ES-I3 (cell line): ENCODE results near the gene MMADHC.

Experiments used
- H3K36me3 ChIP-seq: 2 replicates; pipeline ENCODE4 v1.6.1; 2013; ENCODE audit warnings: mild to moderate bottlenecking, low read length, control low read depth, moderate library complexity; ENCODE audit not compliant: insufficient read depth
- H3K4me1 ChIP-seq: 2 replicates; pipeline ENCODE4 v1.6.1; 2013; ENCODE audit warnings: mild to moderate bottlenecking, control low read depth, low read length; ENCODE audit not compliant: insufficient read depth
- H3K9ac ChIP-seq: 2 replicates; pipeline ENCODE4 v1.6.1; 2013; ENCODE audit warnings: low read depth, mild to moderate bottlenecking, low read length, moderate library complexity
- H3K9me3 ChIP-seq: 2 replicates; pipeline ENCODE4 v1.6.1; 2013; ENCODE audit warnings: mild to moderate bottlenecking, low read length, moderate library complexity; ENCODE audit not compliant: control insufficient read depth, insufficient read depth

Gene MMADHC

DNA sequence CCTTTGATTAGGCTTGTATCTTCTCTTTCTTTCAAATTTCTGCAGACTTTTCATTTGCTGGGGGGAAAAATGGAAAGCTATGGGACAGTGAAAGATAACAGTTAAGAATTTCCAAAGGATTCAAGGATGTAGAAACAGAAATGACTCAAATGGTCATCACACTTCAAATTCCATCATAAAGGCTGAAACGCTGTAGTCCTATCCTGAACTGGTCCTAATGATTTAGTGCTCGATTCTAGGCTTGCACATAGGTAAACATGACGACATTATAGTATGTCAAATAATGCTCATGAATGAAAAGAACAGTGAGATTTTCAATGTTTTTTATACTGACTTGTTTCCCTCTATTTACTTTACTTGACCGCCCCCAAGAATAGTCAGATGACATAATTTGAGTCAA lies 15.7 kb upstream of the MMADHC start:
- Histone ChIP-seq H3K4me1 (no peaks in the 10 kb centered on the region), H3K36me3 (no peaks in the 10 kb centered on the region), H3K9me3 (0 out of 2 replicates have a peak, but pooled peaks cover 4% of the 10 kb centered on the region), H3K9ac (no peak overlapping the region)

DNA sequence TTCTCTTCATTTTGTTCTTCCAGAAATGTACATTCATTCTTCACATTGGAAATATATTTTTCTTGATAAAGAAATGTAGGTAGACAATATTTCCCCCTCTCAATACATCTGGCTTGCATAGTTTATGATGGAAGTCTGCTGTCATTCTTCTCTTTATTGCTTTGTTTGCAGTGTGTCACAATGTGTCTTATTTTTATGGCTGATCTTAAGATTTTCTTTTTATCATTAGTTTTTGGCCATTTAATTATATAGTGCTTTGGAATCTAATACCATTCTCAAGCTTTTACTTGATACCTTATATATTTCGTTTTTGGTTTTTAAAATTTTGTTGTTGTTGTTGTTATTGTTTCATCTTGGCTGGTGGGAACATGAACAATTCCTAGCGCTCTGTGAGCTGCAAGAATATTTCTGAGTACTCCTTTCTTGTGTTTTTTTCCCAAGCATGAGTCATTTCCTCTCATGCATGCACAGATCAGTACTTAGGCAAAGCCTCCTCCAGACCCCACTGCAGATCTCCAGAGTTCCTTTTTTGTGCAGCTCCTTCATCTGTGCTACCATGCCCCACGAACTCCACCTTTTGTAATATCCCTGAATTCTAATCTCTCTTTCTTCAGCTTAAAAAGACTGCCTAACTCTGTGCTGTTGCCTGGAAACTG lies 13.7 kb upstream of the MMADHC start:
- H3K9me3 ChIP-seq: 0 out of 2 replicates have a peak, but pooled peaks cover 4% of the 10 kb centered on the region
- no peaks in the 10 kb centered on the region for H3K36me3 ChIP-seq
- peaks cover 5% of the 10 kb centered on the region; the same call in 1 of the 2 replicates for H3K4me1 ChIP-seq
- H3K9ac ChIP-seq: no peak overlapping the region

DNA sequence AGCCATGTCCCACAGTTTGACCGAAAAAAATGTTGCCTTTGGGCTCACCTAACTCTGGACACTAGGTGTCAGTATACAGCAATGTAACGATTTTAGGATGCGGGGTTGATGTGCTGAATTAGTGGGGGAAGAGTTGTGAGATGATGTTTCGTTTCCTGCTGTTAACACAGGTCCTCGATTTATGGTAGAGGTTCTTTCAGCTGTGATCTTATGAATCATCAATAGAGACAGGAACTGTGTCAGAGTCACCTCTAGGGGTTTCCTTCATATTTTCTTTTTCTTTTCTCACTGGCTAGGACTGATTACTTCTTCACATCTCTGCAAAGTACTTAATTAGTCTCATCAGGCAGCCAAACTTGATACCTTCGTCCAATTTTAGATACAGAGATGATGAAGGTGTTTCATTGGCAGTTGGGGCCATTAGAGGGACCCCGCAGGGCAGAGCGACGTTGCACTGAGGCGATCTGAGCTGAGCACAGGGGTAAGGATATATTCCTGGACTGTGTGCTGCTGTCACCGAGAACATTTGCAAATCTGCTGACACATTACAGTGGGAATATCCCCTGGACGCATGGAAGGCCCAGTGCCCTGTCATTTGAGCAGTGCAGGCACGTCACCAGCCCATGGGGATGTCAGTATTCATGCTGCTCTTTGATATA lies 10.2 kb upstream of the MMADHC start:
- Histone ChIP-seq H3K4me1 (peaks cover 13% of the 10 kb centered on the region), H3K9ac (no peak overlapping the region), H3K36me3 (no peaks in the 10 kb centered on the region), H3K9me3 (0 out of 2 replicates have a peak, but pooled peaks cover 4% of the 10 kb centered on the region)

DNA sequence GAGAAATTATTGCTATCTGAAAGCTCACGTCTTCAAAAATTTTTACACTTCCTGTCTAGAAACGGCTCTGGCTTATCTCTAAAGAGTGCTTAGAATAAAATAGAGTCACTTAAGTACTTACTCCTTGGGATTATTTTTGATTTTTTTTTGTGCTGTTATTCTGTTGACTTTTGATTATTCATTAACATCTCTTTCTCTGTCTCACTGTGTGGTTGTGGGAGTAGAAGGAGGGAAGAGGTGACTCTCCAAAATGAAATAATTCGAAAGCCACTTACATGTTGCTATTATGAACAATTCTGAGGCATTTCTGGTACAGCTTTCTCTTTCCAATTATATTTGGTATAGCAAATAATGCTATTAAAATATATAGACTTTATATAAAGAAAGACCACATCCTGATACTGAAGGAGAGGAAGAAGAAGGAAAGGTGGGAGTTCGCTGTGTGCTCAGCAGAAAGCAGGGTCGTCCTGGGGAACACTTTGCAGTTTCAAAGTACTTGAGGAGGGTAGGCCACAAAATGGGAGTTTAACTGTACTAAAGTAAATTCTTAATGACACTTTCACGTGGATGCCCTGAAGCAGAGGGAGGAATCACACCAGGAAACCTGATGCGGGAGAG lies 9.6 kb upstream of the MMADHC start:
- no peaks in the 10 kb centered on the region for H3K36me3 ChIP-seq
- H3K9ac ChIP-seq: no peak overlapping the region
- H3K4me1 ChIP-seq: peaks cover 13% of the 10 kb centered on the region
- 0 out of 2 replicates have a peak, but pooled peaks cover 4% of the 10 kb centered on the region for H3K9me3 ChIP-seq

DNA sequence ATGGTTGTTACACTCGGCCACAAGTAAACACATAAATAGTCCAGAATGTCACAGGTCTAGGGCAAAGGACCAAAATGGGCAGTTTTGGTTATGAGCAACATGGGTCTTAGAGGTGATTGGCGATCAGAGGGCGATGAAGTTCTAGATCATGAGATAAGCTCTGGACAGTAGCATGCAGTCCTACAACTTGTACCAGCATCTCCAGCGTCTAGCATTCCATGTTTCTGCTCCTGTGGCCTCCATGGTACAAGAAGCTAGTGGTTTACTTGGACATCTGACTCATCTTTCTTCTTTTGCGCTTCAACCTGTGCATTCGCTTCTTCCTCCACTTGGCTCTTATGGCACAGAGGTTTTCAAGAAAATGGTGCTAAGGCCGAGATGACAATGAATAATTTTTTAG lies 8.9 kb upstream of the MMADHC start:
- Histone ChIP-seq H3K36me3 (no peaks in the 10 kb centered on the region), H3K9ac (no peak overlapping the region), H3K4me1 (peaks cover 13% of the 10 kb centered on the region), H3K9me3 (no peaks in the 10 kb centered on the region)

DNA sequence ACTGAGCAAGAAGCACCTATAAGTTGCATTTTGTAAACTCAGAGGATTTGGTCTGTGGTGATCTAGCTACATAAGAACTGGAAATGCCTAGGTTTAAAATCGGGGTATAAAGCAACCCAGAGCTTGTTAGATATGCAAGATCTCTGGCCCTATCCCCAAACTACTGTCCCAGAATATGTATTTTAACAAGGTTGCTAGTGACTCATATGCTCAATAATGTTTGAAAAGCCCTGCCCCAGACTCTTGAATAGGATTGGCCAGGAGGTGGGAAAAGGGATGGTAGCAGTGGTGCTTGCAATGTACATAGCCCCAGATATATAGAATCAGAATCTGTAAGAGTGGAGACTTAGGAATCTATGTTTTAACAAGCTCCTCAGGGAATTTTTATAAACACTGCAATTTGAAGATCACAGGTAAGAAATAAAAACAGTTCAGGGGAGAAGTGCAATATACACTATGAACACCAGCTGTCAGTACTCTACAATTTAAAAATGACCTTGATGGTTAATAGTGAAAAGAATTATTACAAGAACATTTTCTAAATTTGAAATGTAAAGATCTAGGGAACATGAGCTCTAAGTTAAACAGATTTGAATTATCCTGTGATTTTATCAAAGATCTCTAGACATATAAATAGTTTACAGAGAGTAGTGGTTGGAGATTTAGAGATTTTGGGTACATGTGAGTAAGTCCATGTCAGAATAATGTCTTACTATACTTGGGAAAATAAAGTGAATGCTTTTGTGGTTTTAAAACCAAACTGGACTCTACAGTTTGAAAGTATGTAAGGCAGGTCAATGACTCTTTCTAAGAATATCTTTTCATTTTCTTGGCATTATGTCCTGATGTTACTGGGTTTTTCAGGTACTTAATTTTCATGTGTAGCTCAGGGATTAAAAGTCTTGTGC lies 7.7 kb upstream of the MMADHC start:
- Histone ChIP-seq H3K9ac (no peak overlapping the region), H3K9me3 (no peaks in the 10 kb centered on the region), H3K4me1 (peaks cover 13% of the 10 kb centered on the region), H3K36me3 (no peaks in the 10 kb centered on the region)

DNA sequence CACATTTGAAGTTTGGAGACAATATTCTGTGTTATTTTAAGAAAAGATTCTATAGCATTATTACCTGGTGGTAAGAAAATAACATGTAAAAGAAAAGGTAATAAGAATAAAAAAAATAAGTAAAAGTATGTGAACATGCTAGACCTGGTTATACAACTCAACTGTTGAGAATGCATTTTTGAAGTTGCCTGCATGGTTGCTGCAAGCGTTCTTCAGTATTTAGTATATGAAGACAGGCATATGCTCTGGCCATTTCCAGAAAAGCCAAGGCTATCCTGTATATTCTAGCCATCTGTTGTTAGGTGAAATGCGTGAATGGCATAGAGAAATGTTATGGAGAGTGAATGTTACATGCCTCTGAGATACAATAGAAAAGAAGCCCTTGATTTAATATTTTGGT lies 6.8 kb upstream of the MMADHC start:
- Histone ChIP-seq H3K36me3 (no peaks in the 10 kb centered on the region), H3K9ac (no peak overlapping the region), H3K4me1 (peaks cover 13% of the 10 kb centered on the region), H3K9me3 (no peaks in the 10 kb centered on the region)

DNA sequence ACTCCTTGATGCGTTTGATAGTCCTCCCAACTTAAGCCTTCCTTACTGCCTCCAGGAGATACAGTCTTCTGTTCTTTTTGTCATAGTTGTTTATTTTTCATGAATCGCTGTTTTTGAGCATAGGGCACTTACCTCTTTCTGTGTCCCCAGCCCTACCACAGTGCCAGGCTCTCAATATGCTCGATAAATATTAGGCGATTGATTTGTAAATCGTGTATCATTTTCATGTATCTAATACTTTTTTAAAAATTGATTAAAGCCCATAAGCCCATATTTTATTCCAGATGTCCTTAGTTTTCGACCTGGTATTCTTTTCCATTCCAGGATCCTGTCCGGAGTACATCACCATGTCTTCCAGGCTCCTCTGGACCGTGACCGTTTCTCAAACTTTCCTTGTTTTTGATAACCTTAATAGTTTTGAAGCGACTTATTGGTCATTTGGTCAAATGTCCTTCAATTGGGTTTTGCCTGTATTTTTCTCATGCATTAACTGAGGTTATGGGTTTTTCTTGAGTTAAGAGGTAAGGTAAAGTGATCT lies 444 bp upstream of the MMADHC start:
- Histone ChIP-seq H3K4me1 (no peaks in the 10 kb centered on the region; the same call in 1 of the 2 replicates), H3K9ac (peak overlapping the region; percentile 86), H3K9me3 (no peaks in the 10 kb centered on the region), H3K36me3 (0 out of 2 replicates have a peak, but pooled peaks cover 5% of the 10 kb centered on the region)

DNA sequence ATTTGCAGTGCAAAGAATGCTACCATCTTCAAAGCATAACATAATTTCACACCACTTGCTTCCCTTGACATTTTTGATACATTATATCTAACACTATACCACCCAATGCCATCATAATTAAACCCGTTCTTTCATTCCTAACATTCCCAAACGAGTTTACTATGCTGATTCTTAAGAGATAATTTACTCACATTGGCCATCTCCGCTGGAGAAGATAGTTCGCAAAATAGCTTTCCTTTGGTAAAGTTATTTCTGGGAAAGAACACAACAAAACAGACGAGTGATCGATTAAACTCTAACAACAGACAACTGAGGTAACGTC lies 716 bp downstream of the MMADHC start:
- H3K9ac ChIP-seq: peak overlapping the region; percentile 86
- no peaks in the 10 kb centered on the region for H3K9me3 ChIP-seq
- H3K36me3 ChIP-seq: peaks cover 8% of the 10 kb centered on the region; the same call in 1 of the 2 replicates
- no peaks in the 10 kb centered on the region; the same call in 1 of the 2 replicates for H3K4me1 ChIP-seq

DNA sequence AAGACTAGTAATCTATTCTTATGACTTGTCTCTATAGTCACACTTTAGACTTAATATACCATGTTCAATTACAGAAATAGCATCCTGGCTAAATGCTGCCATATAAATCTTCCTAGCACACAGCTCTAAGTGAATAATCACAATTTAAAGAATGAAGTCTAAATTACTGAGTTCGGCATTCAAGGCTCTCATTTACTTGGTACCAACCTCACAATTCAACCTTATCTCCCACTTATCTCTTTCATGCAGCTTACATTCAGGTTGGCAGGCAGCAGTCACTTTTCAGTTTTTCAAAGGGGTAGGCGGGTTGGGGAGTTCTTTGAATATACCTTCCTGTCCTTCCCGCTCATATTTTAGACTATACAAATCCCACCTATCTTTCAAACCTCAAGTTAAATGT lies 1.5 kb downstream of the MMADHC start:
- Histone ChIP-seq H3K9ac (peak overlapping the region; percentile 86; the same call in 1 of the 2 replicates), H3K4me1 (no peaks in the 10 kb centered on the region; the same call in 1 of the 2 replicates), H3K36me3 (peaks cover 8% of the 10 kb centered on the region; the same call in 1 of the 2 replicates), H3K9me3 (no peaks in the 10 kb centered on the region)

DNA sequence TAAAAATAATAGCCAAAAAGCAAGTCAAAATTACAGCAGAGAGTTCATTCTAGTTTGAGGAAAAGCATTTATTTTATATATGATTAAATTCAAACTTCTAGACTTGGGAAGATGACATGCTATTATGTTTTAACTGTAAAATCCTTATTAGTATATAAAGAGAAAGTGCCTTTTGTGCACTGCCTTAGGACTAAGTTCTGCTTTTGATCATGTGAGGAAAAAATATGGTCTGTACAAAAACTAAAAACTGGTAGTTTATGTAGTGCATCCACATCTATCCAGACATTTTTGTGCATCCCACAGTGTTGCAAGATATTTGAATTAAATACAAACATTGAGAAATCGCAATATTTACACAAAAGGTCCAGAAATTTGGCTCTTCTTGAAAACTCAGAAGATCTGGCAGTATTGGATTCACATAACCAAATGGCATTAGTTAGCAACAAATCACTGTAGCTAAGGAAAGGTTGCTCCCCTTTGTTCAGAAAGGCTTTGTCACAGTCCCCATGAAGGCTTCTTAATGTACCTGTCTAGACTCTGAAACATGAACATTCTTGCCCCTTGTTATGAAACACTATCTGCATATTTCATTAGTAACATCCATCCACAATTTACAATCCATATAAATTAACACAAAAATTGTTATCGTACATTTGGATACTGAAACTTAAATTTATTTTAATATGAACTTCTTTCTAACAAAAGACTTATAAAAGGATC lies 2.2 kb downstream of the MMADHC start:
- Histone ChIP-seq H3K9ac (no peak overlapping the region), H3K36me3 (peaks cover 11% of the 10 kb centered on the region; the same call in 1 of the 2 replicates), H3K9me3 (no peaks in the 10 kb centered on the region), H3K4me1 (no peaks in the 10 kb centered on the region; the same call in 1 of the 2 replicates)

DNA sequence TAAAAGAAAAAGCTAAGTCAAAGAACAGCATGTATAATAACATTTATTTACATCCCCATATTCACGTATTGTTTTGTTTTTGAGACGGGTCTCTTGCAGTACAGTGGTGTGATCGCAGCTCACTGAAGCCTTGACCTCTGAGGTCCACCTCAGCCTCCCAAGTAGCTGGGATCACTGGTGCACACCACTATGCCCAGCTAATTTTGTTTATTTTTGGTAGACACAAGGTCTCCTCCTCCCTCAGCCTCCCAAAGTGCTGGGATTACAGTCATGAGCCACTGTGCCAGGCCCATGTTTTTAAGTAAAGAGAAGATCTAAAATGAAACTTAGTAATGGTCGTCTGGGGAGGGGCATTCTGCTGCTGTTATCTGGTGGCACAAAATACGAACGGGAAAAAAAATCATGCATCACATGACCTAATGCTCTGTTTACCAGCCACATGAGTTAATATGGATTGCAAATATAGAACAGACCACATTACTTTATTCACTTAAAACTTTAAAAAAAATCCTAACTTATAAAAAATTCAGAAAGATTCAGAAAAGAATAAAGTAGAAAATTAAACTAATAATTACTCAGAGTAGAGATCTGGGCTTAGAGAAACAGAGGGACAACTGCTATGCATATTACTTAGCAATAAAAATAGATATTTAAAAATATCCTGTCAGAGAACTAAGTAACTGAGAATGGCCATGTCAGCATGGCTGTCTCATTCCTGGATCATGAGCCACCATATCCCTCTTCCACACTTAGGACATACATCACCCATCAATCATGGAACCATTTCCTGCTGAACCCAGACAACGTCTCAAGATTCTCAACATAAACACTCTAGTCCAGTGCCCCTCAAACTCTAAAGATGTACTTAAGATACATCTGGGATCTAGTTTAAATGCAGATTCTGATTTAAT lies 7.3 kb downstream of the MMADHC start:
- peaks cover 15% of the 10 kb centered on the region for H3K36me3 ChIP-seq
- H3K9ac ChIP-seq: no peak overlapping the region
- H3K9me3 ChIP-seq: no peaks in the 10 kb centered on the region
- no peaks in the 10 kb centered on the region for H3K4me1 ChIP-seq

DNA sequence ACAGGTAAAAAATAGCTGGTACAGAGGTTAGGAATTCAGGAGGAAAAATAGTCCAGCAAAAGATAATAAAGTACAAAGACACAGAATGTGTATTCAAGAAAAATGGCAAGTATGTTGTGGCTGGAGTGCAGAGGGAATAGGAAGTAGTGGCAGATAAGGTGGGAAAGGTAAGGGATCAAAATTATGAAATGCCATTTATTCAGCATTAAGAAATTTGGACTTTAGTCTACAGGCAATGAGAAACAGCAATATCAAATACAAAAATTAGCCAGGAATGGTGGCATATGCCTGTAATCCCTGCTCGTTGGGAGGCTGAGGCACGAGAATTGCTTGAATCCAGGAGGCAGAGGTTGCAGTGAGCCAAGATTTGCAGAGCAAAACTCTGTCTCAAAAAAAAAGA lies 10.3 kb downstream of the MMADHC start:
- no peaks in the 10 kb centered on the region for H3K4me1 ChIP-seq
- H3K9ac ChIP-seq: no peak overlapping the region
- H3K9me3 ChIP-seq: no peaks in the 10 kb centered on the region
- H3K36me3 ChIP-seq: peaks cover 11% of the 10 kb centered on the region
